PC-3 (cell line): ENCODE data around the gene MICU1. TPM values are rescaled to one million over a fixed set of nuclear protein-coding genes. Genes with fewer than 3 reads are reported as not detected.

Source experiments
- ATAC-seq: fragments of 200-7000 bp; cut with Tn5 transposase; 2 replicates; pipeline ENCODE4 v1.9.1; 2020; ENCODE audit warnings: mild to moderate bottlenecking, moderate library complexity
- BruUV-seq: library from RNA; stranded (reverse); fragments of 400-500 nt; replicated peaks from 2 replicates; lab custom pipeline; 2021; lab: Mats Ljungman, UMichigan
- CTCF ChIA-PET: fragments of 300-600 bp; sonication (Branson Sonifier 250); formaldehyde crosslinking; loops from one replicate; lab custom pipeline; 2022; ENCODE audit warnings: antibody characterized with exemption; lab: Charles Lee
- POLR2A ChIA-PET: fragments of 300-600 bp; sonication (Branson Sonifier 250); formaldehyde crosslinking; loops from one replicate; lab custom pipeline; 2022; ENCODE audit warnings: antibody characterized with exemption; ENCODE audit not compliant: unreplicated experiment; lab: Charles Lee
- DNase-seq: peaks from one replicate; pipeline ENCODE4 v3.0.0-alpha.2; 2015
- H2AFZ ChIP-seq: fragments of 300-600 bp; sonication (generic); 2 replicates; pipeline ENCODE4 v1.6.0; 2016; ENCODE audit warnings: antibody characterized with exemption, low read length
- H3F3A ChIP-seq: fragments of 300-600 bp; sonication (generic); one replicate; pipeline ENCODE4 v1.6.0; 2017; ENCODE audit warnings: antibody characterized with exemption, low read length, control low read depth, mild to moderate bottlenecking; ENCODE audit not compliant: unreplicated experiment
- H3K27ac ChIP-seq: fragments of 300-600 bp; sonication (generic); 2 replicates; pipeline ENCODE4 v1.5.1; 2016; ENCODE audit warnings: mild to moderate bottlenecking, low read length
- H3K27me3 ChIP-seq: fragments of 300-600 bp; sonication (generic); 2 replicates; pipeline ENCODE4 v1.6.1; 2016; ENCODE audit warnings: low read length, mixed read lengths
- H3K36me3 ChIP-seq: fragments of 300-600 bp; sonication (generic); 2 replicates; pipeline ENCODE4 v1.6.1; 2016; ENCODE audit warnings: low read depth, mixed run types, low read length, mixed read lengths
- H3K4me1 ChIP-seq: fragments of 300-600 bp; sonication (generic); 2 replicates; pipeline ENCODE4 v1.5.1; 2016; ENCODE audit warnings: low read length; ENCODE audit not compliant: insufficient read depth
- H3K4me2 ChIP-seq: fragments of 300-600 bp; sonication (generic); 2 replicates; pipeline ENCODE4 v1.6.0; 2016; ENCODE audit warnings: low read length
- H3K4me3 ChIP-seq: fragments of 300-600 bp; sonication (generic); 2 replicates; pipeline ENCODE4 v1.5.1; 2016; ENCODE audit warnings: mild to moderate bottlenecking, low read length, mixed read lengths
- H3K79me2 ChIP-seq: fragments of 300-600 bp; sonication (generic); 2 replicates; pipeline ENCODE4 v1.6.1; 2017; ENCODE audit warnings: low read length, mixed read lengths
- H3K9ac ChIP-seq: fragments of 300-600 bp; sonication (generic); 2 replicates; pipeline ENCODE4 v1.6.0; 2016; ENCODE audit warnings: mild to moderate bottlenecking, low read length
- H3K9me2 ChIP-seq: fragments of 300-600 bp; sonication (generic); replicated peaks from 2 replicates; pipeline ENCODE4 v1.6.1; 2016; ENCODE audit warnings: mixed run types, low read length, mixed read lengths
- H3K9me3 ChIP-seq: fragments of 300-600 bp; sonication (generic); 2 replicates; pipeline ENCODE4 v1.6.1; 2016; ENCODE audit warnings: low read length, mixed read lengths
- H4K20me1 ChIP-seq: fragments of 300-600 bp; sonication (generic); 2 replicates; pipeline ENCODE4 v1.6.1; 2016; ENCODE audit warnings: low read length, mixed read lengths
- CTCF ChIP-seq: fragments of 300-600 bp; sonication (generic); conservative IDR thresholded peaks from 2 replicates; pipeline ENCODE4 v1.5.1; 2017; ENCODE audit warnings: antibody characterized with exemption, low read depth, mild to moderate bottlenecking, low read length
- EZH2 ChIP-seq: fragments of 300-600 bp; sonication (generic); IDR thresholded peaks from one replicate; pipeline ENCODE4 v1.6.1; 2017; ENCODE audit warnings: antibody characterized with exemption, mild to moderate bottlenecking, low read length; ENCODE audit not compliant: unreplicated experiment
- EZH2phosphoT487 ChIP-seq: fragments of 300-600 bp; sonication (generic); IDR thresholded peaks from 2 replicates; pipeline ENCODE4 v1.6.1; 2018; ENCODE audit warnings: mild to moderate bottlenecking, antibody characterized with exemption, low read length, borderline replicate concordance
- intact Hi-C: fragments of 100-400 bp; cut with micrococcal nuclease; formaldehyde crosslinking; loops from 2 replicates; pipeline ENCODE4 v1.9.0; 2023
- total RNA-seq: library from RNA; depleted of rRNA; stranded (reverse); fragments of >200 nt; gene quantifications from 2 replicates; pipeline ENCODE4 v1.2.3, GENCODE V29; 2014

MICU1 gene
- total RNA-seq, 1 experiment from 2014 or later = 19.8 TPM

- no peak for TF ChIP-seq EZH2
- no peak for TF ChIP-seq EZH2phosphoT487
- TF ChIP-seq CTCF = no peak
- no peak overlapping the region for H3K27ac ChIP-seq
- no TSS peak for BruUV-seq
- ChIA-PET POLR2A (no interaction called here), CTCF (no interaction called here)
- no peaks in the 10 kb centered on the region for H3K27me3 ChIP-seq
- no peaks in the 10 kb centered on the region for H3K9me2 ChIP-seq
- H3K4me1 ChIP-seq = peaks cover 9% of the 10 kb centered on the region; the same call in 1 of the 2 replicates
- no peak overlapping the region for H3K4me3 ChIP-seq
- H3K9me3 ChIP-seq = no peaks in the 10 kb centered on the region
- no peaks in the 10 kb centered on the region for H3F3A ChIP-seq
- no peak overlapping the region for H2AFZ ChIP-seq
- DNase-seq (no peak), ATAC-seq (no peak)
- H3K9ac ChIP-seq = no peak overlapping the region
- H3K36me3 ChIP-seq = no peaks in the 10 kb centered on the region
- no peak overlapping the region for H3K4me2 ChIP-seq
- no peaks in the 10 kb centered on the region for H4K20me1 ChIP-seq
- intact Hi-C loops = loop anchor here (10.0 kb wide), 1 partner anchor 213 kb away; no protein-coding TSS in a partner anchor
- H3K79me2 ChIP-seq = peaks cover 36% of the 10 kb centered on the region
These were observed 3.6 kb downstream of the MICU1 start for GRCh38 chr10:72622271-72622670.

- no peaks in the 10 kb centered on the region for H3F3A ChIP-seq
- H3K9me2 ChIP-seq = no peaks in the 10 kb centered on the region
- no peaks in the 10 kb centered on the region for H3K9me3 ChIP-seq
- TF ChIP-seq CTCF (no peak), EZH2 (no peak), EZH2phosphoT487 (no peak)
- no peak overlapping the region for H2AFZ ChIP-seq
- no peaks in the 10 kb centered on the region for H4K20me1 ChIP-seq
- intact Hi-C loops = no loop called here
- peaks cover 8% of the 10 kb centered on the region; the same call in 1 of the 2 replicates for H3K79me2 ChIP-seq
- H3K4me2 ChIP-seq = no peak overlapping the region
- ChIA-PET CTCF (no interaction called here), POLR2A (no interaction called here)
- no peaks in the 10 kb centered on the region for H3K27me3 ChIP-seq
- no peaks in the 10 kb centered on the region for H3K4me1 ChIP-seq
- no peaks in the 10 kb centered on the region for H3K36me3 ChIP-seq
- ATAC-seq (no peak), DNase-seq (no peak)
- H3K4me3 ChIP-seq = no peak overlapping the region
- H3K27ac ChIP-seq = no peak overlapping the region
- no TSS peak for BruUV-seq
- no peak overlapping the region for H3K9ac ChIP-seq
These were observed 9.2 kb downstream of the MICU1 start for GRCh38 chr10:72616716-72617115.

GRCh38 chr10:72615970-72616369, 9.9 kb downstream of the MICU1 start:
- CTCF ChIA-PET = no interaction called here

More at GRCh38 chr10:72615970-72616369, 9.9 kb downstream of the MICU1 start:
- H3K27me3 ChIP-seq = no peaks in the 10 kb centered on the region
- no peaks in the 10 kb centered on the region for H3K9me3 ChIP-seq
- no peaks in the 10 kb centered on the region for H3F3A ChIP-seq
- no peaks in the 10 kb centered on the region for H3K4me1 ChIP-seq
- intact Hi-C loops = no loop called here
- H3K27ac ChIP-seq = no peak overlapping the region
- no peak overlapping the region for H2AFZ ChIP-seq
- no TSS peak for BruUV-seq
- no peak overlapping the region for H3K9ac ChIP-seq
- H3K79me2 ChIP-seq = peaks cover 7% of the 10 kb centered on the region; the same call in 1 of the 2 replicates
- H3K36me3 ChIP-seq = no peaks in the 10 kb centered on the region
- ATAC-seq (no peak), DNase-seq (no peak)
- no peaks in the 10 kb centered on the region for H3K9me2 ChIP-seq
- H3K4me2 ChIP-seq = no peak overlapping the region
- POLR2A ChIA-PET = no interaction called here
- TF ChIP-seq EZH2 = no peak
- no peak for TF ChIP-seq EZH2phosphoT487
- no peak for TF ChIP-seq CTCF
- no peaks in the 10 kb centered on the region for H4K20me1 ChIP-seq
- H3K4me3 ChIP-seq = no peak overlapping the region
